ENCODE measurements around the gene VPS13D. TPM values are rescaled to one million over a fixed set of nuclear protein-coding genes. Genes with fewer than 3 reads are reported as not detected.

VPS13D gene
- total and polyA plus RNA-seq, 2 donors (not counting 3 experiments of a cell fraction or from before 2014, with no cell fraction given), result 13.6 to 48.5 TPM

GRCh38 chr1:12204754-12205658 lies 24.8 kb upstream of the VPS13D start:
- FAIRE-seq, result no peak
- intact Hi-C loops (cut with micrococcal nuclease), result no loop called here
- BruUV-seq (replicated peaks), result no TSS peak

More at GRCh38 chr1:12204754-12205658, 24.8 kb upstream of the VPS13D start:
- no peak overlapping the region for H2AFZ ChIP-seq (ENCODE audit: low read depth, low read length)
- ChIA-PET POLR2A (no interaction called here), CTCF (interaction anchor here (17.5 kb wide), 1 partner anchor 82 kb away, joined by 537 read pairs; no protein-coding TSS in a partner anchor)
- no peak for TF ChIP-seq CTCF (IDR thresholded peaks at IDR 0.05; ENCODE audit: extremely low read depth in 1 of 2, insufficient read depth in 1 of 2, low read depth in 1 of 2, low read length in 2 of 2)
- no peak for TF ChIP-seq MYC (IDR thresholded peaks at IDR 0.05; ENCODE audit: low read depth, low read length)
- no peak for TF ChIP-seq EZH2 (IDR thresholded peaks at IDR 0.05; ENCODE audit: borderline replicate concordance, low read depth, low read length, severe bottlenecking)
- no peak for TF ChIP-seq GATA2 (IDR thresholded peaks at IDR 0.05; ENCODE audit: insufficient read depth, insufficient read length, low read depth, low read length)
- no peak for TF ChIP-seq POLR2AphosphoS5 (IDR thresholded peaks at IDR 0.05; ENCODE audit: insufficient read depth, low read depth, low read length)
- TF ChIP-seq FOS (IDR thresholded peaks at IDR 0.05; ENCODE audit: borderline replicate concordance, insufficient read depth, low read length), result no peak
- no peak for TF ChIP-seq JUN (IDR thresholded peaks at IDR 0.05; ENCODE audit: borderline replicate concordance, insufficient read depth, insufficient read length, low read depth)
- TF ChIP-seq MAX (IDR thresholded peaks at IDR 0.05; ENCODE audit: insufficient read depth, insufficient read length), result no peak
- TF ChIP-seq POLR2A (IDR thresholded peaks at IDR 0.05; ENCODE audit: low read depth, low read length), result no peak
- H3K27ac ChIP-seq (ENCODE audit: insufficient read depth, low read depth, low read length), result no peak overlapping the region
- no peaks in the 10 kb centered on the region for H3K9me3 ChIP-seq (replicated peaks; ENCODE audit: control insufficient read depth, insufficient read depth, low read length)
- H3K4me3 ChIP-seq (replicated peaks in 1 of 3; ENCODE audit: insufficient read depth in 1 of 3, low read depth in 1 of 3, low read length in 3 of 3), result no peak overlapping the region
- no peak overlapping the region for H3K4me2 ChIP-seq (ENCODE audit: insufficient read depth, low read length)
- H4K20me1 ChIP-seq (replicated peaks; ENCODE audit: control insufficient read depth, extremely low read depth, insufficient read depth, low read length), result no peaks in the 10 kb centered on the region
- no peaks in the 10 kb centered on the region for H3K79me2 ChIP-seq (ENCODE audit: control insufficient read depth, insufficient read depth, low read length)
- no peaks in the 10 kb centered on the region for H3K27me3 ChIP-seq (ENCODE audit: control insufficient read depth in 2 of 2, insufficient read depth in 2 of 2, low read length in 2 of 2)
- H3K4me1 ChIP-seq (ENCODE audit: control insufficient read depth, extremely low read depth, insufficient read depth, low read length), result no peaks in the 10 kb centered on the region
- no peaks in the 10 kb centered on the region for H3K9me1 ChIP-seq (replicated peaks; ENCODE audit: control insufficient read depth, extremely low read depth, insufficient read depth, low read length)
- DNase-seq (ENCODE audit: low read depth, low spot score), result no peak
- H3K36me3 ChIP-seq (ENCODE audit: control insufficient read depth in 2 of 2, extremely low read depth in 1 of 2, insufficient read depth in 2 of 2, low read length in 2 of 2), result peaks cover 0 to 32% of the 10 kb centered on the region in 2 experiments
- no peak overlapping the region for H3K9ac ChIP-seq (replicated peaks; ENCODE audit: extremely low read depth, insufficient read depth, low read length)
- dilution Hi-C loops (cut with MboI; ENCODE audit: extremely low pct_ligation_motif_present, low sequenced_read_pairs), result no loop called here

Measured in endothelial cell of umbilical vein (primary cell).